ENCODE data around the gene PHLPP1. TPM values are rescaled to one million over a fixed set of nuclear protein-coding genes. Genes with fewer than 3 reads are reported as not detected.
"Not testable (repeated sequence)": the region's sequence is repeated elsewhere in the genome, so short reads cannot be mapped to it uniquely, and the experiment has no call there.

The PHLPP1 gene
- total RNA-seq, 4 donors from 2014 or later, result 6.3 to 18.0 (median 10.4) TPM

DNA sequence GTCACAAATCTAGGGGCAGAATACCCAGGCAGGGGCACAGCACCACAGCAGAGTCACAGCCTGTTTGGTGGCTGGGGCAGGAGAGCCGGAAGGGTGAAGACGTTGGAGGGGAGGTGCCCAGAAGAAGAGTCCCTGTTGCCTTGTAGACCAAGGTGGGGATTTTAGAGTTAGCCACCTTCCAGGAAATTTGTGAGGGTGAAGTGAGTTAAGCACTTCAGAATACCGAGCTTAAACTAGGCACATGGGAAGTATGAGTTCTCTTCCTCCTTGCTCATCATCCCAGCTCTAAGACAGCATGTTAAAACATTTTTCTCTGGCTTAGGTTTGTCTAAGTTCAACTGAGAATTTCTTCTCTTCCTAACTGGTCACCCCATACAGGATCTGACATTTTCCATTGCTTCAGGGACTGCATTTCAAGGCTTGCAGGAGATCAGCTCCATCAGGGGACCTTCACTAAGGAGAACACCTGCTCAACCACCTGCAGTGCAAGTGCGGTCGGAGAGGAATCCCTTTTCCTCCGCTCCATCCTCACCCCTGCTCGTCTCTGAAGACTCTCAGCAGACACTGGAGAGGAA, 26.5 kb upstream of the PHLPP1 start:
- ATAC-seq (ENCODE audit: low FRiP score) (no peak), DNase-seq (ENCODE audit: low spot score) (no peak)
- TF ChIP-seq, protein P1, sequence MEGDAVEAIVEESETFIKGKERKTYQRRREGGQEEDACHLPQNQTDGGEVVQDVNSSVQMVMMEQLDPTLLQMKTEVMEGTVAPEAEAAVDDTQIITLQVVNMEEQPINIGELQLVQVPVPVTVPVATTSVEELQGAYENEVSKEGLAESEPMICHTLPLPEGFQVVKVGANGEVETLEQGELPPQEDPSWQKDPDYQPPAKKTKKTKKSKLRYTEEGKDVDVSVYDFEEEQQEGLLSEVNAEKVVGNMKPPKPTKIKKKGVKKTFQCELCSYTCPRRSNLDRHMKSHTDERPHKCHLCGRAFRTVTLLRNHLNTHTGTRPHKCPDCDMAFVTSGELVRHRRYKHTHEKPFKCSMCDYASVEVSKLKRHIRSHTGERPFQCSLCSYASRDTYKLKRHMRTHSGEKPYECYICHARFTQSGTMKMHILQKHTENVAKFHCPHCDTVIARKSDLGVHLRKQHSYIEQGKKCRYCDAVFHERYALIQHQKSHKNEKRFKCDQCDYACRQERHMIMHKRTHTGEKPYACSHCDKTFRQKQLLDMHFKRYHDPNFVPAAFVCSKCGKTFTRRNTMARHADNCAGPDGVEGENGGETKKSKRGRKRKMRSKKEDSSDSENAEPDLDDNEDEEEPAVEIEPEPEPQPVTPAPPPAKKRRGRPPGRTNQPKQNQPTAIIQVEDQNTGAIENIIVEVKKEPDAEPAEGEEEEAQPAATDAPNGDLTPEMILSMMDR (IDR thresholded peaks at IDR 0.05), result no peak

DNA sequence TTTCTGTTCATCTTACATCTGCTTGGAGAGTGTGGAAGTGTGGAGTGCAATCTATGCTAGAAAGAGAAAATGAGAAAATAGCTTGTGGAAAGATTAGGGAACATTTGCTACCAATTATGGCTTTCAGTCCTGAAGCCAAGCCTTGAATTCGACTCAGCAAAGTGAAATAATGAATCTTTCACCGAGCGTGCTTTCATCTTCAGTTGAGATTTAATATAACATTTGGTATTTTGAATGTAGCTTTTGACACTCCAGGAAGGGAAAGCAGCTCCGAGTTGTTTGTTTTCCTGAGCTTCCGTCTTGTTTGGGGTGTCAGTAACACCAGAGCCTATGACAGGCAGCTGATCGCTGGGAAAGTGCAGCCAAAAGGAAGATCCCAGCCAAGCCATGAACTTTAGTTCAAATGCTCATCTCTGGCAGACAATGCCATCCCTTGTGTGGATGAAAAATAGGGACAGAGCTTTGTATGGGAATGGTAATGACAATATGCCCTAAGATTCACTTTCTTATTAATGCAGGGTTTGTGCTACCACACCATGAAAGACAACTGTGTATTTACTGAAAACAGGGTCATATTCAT, 25.0 kb upstream of the PHLPP1 start:
- ATAC-seq (ENCODE audit: low FRiP score) (no peak), DNase-seq (ENCODE audit: low spot score) (no peak)
- TF ChIP-seq, protein P1 (IDR thresholded peaks at IDR 0.05), result no peak

DNA sequence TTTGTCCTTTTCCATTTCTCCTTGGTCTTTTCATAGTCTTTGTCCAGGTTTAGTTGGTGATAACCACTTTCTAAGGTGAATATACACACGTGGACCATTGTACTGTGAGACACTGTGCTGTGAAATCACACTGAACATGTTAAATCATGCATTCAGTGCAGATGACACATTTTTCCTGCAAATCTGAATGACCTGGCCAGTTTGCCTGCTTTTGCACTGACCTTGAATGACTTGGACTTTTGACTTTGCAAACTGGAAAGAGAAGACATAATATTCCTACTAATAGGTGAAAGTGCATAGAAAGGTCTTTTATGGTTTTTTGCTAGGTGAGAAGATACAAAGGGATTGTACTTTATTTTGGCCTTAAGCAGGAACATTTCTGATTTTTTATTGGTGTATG, 21.7 kb upstream of the PHLPP1 start:
- no peak for ATAC-seq (ENCODE audit: low FRiP score)
- TF ChIP-seq, protein P1 (IDR thresholded peaks at IDR 0.05), result no peak

DNA sequence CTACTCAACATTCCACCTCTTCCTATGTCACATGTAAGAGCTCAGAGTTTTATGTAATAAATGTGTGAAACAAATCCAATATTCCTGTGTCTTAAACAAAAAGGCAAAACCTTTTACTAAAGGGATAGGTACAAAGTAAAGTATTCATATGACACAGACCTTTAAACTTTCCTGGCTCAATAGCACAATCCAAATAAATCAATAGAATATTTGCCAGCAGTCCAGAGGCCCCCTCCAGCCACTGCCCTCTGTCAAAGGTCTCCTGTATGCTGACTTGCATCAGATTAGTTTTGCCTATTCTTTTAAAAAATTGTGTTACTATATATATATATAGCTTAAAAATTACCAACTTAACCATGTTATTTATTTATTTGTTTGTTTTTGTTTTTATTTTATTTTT, 17.7 kb upstream of the PHLPP1 start:
- TF ChIP-seq, protein P1 (IDR thresholded peaks at IDR 0.05), result no peak
- DNase-seq (ENCODE audit: low spot score), result no peak
- ATAC-seq (ENCODE audit: low FRiP score), result no peak

More for the DNA sequence above, 21.7 kb upstream of the PHLPP1 start:
- no peak for DNase-seq (ENCODE audit: low spot score)

DNA sequence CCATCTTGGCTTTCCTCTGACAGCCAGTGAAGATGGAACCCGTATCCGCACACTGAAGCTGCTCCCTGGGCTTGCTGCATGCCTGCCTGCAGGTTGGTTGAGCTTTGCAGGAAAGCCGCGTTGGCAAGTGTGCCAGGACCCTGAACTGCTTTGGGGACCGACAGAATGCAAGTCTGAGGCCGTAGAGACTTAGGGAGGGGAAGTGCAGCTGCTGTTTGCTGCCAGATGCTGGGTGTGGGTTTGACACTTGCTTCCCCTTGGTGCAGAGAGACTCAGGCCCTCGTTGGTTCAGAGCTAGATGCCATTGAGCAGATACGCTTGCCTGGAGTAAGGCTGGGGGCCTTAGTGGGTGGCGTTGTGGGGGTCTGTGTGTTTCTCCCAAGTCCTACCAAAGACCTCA, 13.1 kb upstream of the PHLPP1 start:
- TF ChIP-seq, protein P1 (IDR thresholded peaks at IDR 0.05), result no peak
- DNase-seq (ENCODE audit: low spot score) (no peak), ATAC-seq (ENCODE audit: low FRiP score) (no peak)

DNA sequence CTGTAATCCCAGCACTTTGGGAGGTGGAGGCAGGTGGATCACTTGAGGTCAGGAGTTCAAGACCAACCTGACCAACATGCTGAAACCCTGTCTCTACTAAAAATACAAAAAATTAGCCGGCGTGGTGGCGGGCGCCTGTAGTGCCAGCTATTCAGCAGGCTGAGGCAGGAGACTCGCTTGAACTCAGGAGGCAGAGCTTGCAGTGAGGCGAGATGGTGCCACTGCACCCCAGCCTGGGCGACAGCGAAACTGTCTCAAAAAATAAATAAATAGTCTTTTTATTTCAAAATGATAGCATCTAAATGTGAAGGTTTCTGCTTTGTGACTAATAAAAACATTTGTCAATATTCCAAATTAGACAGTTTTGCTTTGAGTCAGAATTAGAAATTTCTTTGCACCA, 8.5 kb upstream of the PHLPP1 start:
- DNase-seq (ENCODE audit: low spot score); ATAC-seq (ENCODE audit: low FRiP score): not testable (repeated sequence)

DNA sequence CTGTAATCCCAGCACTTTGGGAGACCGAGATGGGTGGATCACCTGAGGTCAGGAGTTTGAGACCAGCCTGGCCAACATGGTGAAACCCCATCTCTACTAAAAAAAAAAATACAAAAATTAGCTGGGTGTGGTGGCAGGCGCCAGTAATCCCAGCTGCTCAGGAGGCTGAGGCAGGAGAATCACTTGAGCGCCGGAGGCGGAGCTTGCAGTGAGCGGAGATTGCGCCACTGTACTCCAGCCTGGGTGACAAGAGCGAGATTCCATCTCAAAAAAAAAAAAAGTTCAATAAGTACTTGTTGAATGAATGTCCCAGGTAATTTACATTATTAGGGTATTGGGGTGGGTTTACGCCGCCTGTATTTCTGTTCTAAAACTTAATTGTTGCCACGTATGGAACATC, 5.4 kb upstream of the PHLPP1 start:
- DNase-seq (ENCODE audit: low spot score); ATAC-seq (ENCODE audit: low FRiP score): not testable (repeated sequence)

DNA sequence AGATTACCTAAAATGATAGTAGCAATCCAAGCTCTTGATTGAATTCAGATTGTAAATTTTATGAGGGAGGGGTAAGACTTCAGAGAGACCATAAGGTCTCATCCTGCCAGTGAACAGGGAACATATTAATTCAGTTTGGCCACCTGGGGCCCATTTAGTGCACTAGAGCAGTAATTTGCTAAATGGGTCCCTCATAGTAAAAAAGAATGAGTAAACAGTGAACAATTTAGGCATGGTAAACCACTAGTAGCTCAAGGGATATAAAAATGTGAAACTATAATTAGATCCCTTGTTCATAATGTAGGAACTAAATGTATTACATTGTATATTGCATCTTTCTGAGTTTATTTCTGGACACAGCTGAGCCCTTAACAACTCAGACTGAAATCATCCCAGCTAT, 4.9 kb upstream of the PHLPP1 start:
- TF ChIP-seq, protein P1 (IDR thresholded peaks at IDR 0.05), result no peak
- no peak for DNase-seq (ENCODE audit: low spot score)
- no peak for ATAC-seq (ENCODE audit: low FRiP score)
